K562 (cell line): Measurements from ENCODE around the gene LMO4. TPM values are rescaled to one million over a fixed set of nuclear protein-coding genes. Genes with fewer than 3 reads are reported as not detected.

ENCODE experiments used
- ATAC-seq: fragments of 200-7000 bp; cut with Tn5 transposase; 3 replicates; pipeline ENCODE4 v1.9.1; 2020; ENCODE audit warnings: moderate library complexity
- BruUV-seq: library from RNA; stranded (reverse); fragments of 400-500 nt; replicated peaks from 2 replicates; lab custom pipeline; 2021; lab: Mats Ljungman, UMichigan
- CTCF ChIA-PET: fragments of 300-600 bp; formaldehyde crosslinking; extraction: SDS; loops from one replicate; lab custom pipeline; 2021; ENCODE audit warnings: low intra/inter-chr PET ratio; lab: Yijun Ruan, JAX
- POLR2A ChIA-PET: fragments of 300-600, 350-650 bp; sonication (Branson Sonifier 250); formaldehyde crosslinking; extraction: SDS; loops from one replicate; lab custom pipeline; 2021; ENCODE audit warnings: antibody characterized with exemption, inconsistent platforms; lab: Yijun Ruan, JAX
- DNase-seq, 4 experiments: peaks; one replicate each; pipeline versions ENCODE4 v3.0.0 to v3.0.0-alpha.2; 2011 to 2018; ENCODE audit warnings: low spot score in 3 of 4, mixed read lengths in 3 of 4; ENCODE audit errors: extremely low read depth in 1 of 4
- FAIRE-seq: peaks from 2 replicates; lab custom pipeline; 2011; peaks lifted over from hg19 to GRCh38; lab: Jason Lieb, UNC
- H2AFZ ChIP-seq: 2 replicates; pipeline ENCODE4 v1.6.0; 2011; ENCODE audit warnings: low read depth, low read length, control low read depth, inconsistent platforms
- H3K27ac ChIP-seq: fragments of 200-600 bp; 3 replicates; pipeline ENCODE4 v1.8.0; 2011; ENCODE audit warnings: low read depth, mild to moderate bottlenecking, control low read depth, inconsistent platforms, low read length, moderate library complexity, mixed read lengths; ENCODE audit errors: extremely low read depth
- H3K27me3 ChIP-seq, 2 experiments: fragments of 300-600 bp in 1 of 2; 2 replicates in 1 of 2; 3 replicates in 1 of 2; pipeline versions ENCODE4 v1.6.0 to v1.8.0; 2011; ENCODE audit warnings: inconsistent platforms in 2 of 2, low read length in 2 of 2, mild to moderate bottlenecking in 1 of 2, mixed read lengths in 1 of 2, moderate library complexity in 1 of 2; ENCODE audit not compliant: control insufficient read depth in 2 of 2, insufficient read depth in 2 of 2
- H3K36me3 ChIP-seq: fragments of 300-600 bp; 3 replicates; pipeline ENCODE4 v1.8.0; 2011; ENCODE audit warnings: mild to moderate bottlenecking, low read length, inconsistent platforms; ENCODE audit not compliant: control insufficient read depth, insufficient read depth
- H3K4me1 ChIP-seq, 2 experiments: fragments of 200-600 bp in 1 of 2; replicated peaks in 1 of 2; 2 replicates in 1 of 2; 3 replicates in 1 of 2; pipeline versions ENCODE4 v1.5.1 to v1.8.0; 2011; ENCODE audit warnings: inconsistent platforms in 2 of 2, low read length in 2 of 2, mild to moderate bottlenecking in 1 of 2, mixed read lengths in 1 of 2, moderate library complexity in 1 of 2; ENCODE audit not compliant: control insufficient read depth in 2 of 2, insufficient read depth in 2 of 2
- H3K4me2 ChIP-seq: 2 replicates; pipeline ENCODE4 v1.6.1; 2011; ENCODE audit warnings: low read length, control low read depth, inconsistent platforms, mixed read lengths; ENCODE audit not compliant: insufficient read depth
- H3K4me3 ChIP-seq: fragments of 200-600 bp; sonication (generic), shearing (Covaris generic); 2 replicates; pipeline ENCODE4 v1.5.1; 2016; ENCODE audit warnings: control low read depth, inconsistent platforms
- H3K79me2 ChIP-seq: fragments of 200-600 bp; 3 replicates; pipeline ENCODE4 v1.8.0; 2011; ENCODE audit warnings: low read length, inconsistent platforms; ENCODE audit not compliant: control insufficient read depth, insufficient read depth
- H3K9ac ChIP-seq, 2 experiments: 2 replicates each; pipeline versions ENCODE4 v1.6.0 to v1.6.1; 2011; ENCODE audit warnings: low read depth in 2 of 2, low read length in 2 of 2, control low read depth in 1 of 2, inconsistent platforms in 1 of 2, mild to moderate bottlenecking in 1 of 2, mixed read lengths in 1 of 2; ENCODE audit not compliant: insufficient read depth in 1 of 2
- H3K9me1 ChIP-seq: one replicate; pipeline ENCODE4 v1.6.0; 2011; ENCODE audit warnings: inconsistent platforms, mild to moderate bottlenecking, low read length, moderate library complexity; ENCODE audit not compliant: control insufficient read depth, insufficient read depth
- H3K9me3 ChIP-seq: replicated peaks from 2 replicates; pipeline ENCODE4 v1.5.1; 2011; ENCODE audit warnings: low read depth, low read length, inconsistent platforms; ENCODE audit not compliant: control insufficient read depth, insufficient read depth
- H4K20me1 ChIP-seq: replicated peaks from 2 replicates; pipeline ENCODE4 v1.6.1; 2011; ENCODE audit warnings: low read length, inconsistent platforms, mixed read lengths; ENCODE audit not compliant: control insufficient read depth, insufficient read depth
- NEUROD1 ChIP-seq: fragments of 150-350 bp; IDR thresholded peaks from 2 replicates; pipeline ENCODE4 v1.6.1; 2014; ENCODE audit warnings: borderline replicate concordance, low read length, low read depth; ENCODE audit not compliant: partially characterized antibody
- NFXL1 ChIP-seq: fragments of 450-650 bp; formaldehyde crosslinking; IDR thresholded peaks from 2 replicates; pipeline ENCODE4 v1.4.0; 2021; ENCODE audit warnings: mild to moderate bottlenecking
- PPARD ChIP-seq: fragments of 250-450 bp; sonication (Bioruptor Pico); IDR thresholded peaks from 2 replicates; pipeline ENCODE4 v1.8.0; 2022; ENCODE audit warnings: inconsistent platforms, mild to moderate bottlenecking, moderate library complexity
- SIRT6 ChIP-seq: IDR thresholded peaks from one replicate; pipeline ENCODE4 v1.6.1; 2012; ENCODE audit warnings: low read depth, mild to moderate bottlenecking, control low read depth, inconsistent platforms, low read length, moderate library complexity
- WGBS: fragments of 100-300 bp; shearing (Covaris generic); methylation state at CpG from one replicate; pipeline ENCODE4 v1.1.6; 2016; ENCODE audit warnings: low coverage, mixed read lengths; ENCODE audit not compliant: insufficient coverage; ENCODE audit errors: missing lambda C conversion rate; 5-methylcytosine and 5-hydroxymethylcytosine counted together
- in situ Hi-C: fragments of 300-500 bp; cut with MboI; formaldehyde crosslinking; loops from 4 replicates; pipeline ENCODE4 v1.15.0; 2018; ENCODE audit warnings: inconsistent platforms, mixed read lengths
- intact Hi-C: fragments of 100-400 bp; cut with micrococcal nuclease; formaldehyde crosslinking; loops from 2 replicates; pipeline ENCODE4 v1.14.2; 2022
- polyA plus RNA-seq, 8 experiments: library from polyadenylated mRNA; depleted of rRNA in 4 of 8; stranded (reverse) in 5 of 8; unstranded in 3 of 8; fragments of >200 nt; fragmentation: Nextera tagmentation in 2 of 8; fragmentation: Illumina TruSeq in 1 of 8; extraction: Ambion mirVana in 2 of 8; extraction: Trizol in 1 of 8; gene quantifications; 2 replicates each; pipeline versions ENCODE4 v1.2.1 to v1.2.3, GENCODE V29; 2011 to 2014; ENCODE audit warnings: inconsistent platforms in 1 of 8, missing spikeins in 1 of 8
- total RNA-seq, 7 experiments: library from RNA; depleted of rRNA in 6 of 7; stranded (reverse); fragments of >200 nt in 6 of 7; fragmentation: Illumina TruSeq in 2 of 7; extraction: Trizol in 2 of 7; gene quantifications; 2 replicates each; pipeline versions ENCODE4 v1.2.1 to v1.2.3, GENCODE V29; 2011 to 2021; ENCODE audit warnings: low replicate concordance in 1 of 7

Gene LMO4
- total and polyA plus RNA-seq, 9 of the 15 experiments (the other 6 are each of a cell fraction or from before 2014, with no cell fraction given): 3.1 to 35.3 (median 22.4) TPM

GRCh38 chr1:87369736-87370478, 41.2 kb downstream of the LMO4 start:
- Histone ChIP-seq H3K9me1 (no peaks in the 10 kb centered on the region), H3K79me2 (no peaks in the 10 kb centered on the region), H3K9me3 (no peaks in the 10 kb centered on the region), H2AFZ (no peak overlapping the region), H3K9ac (no peak overlapping the region), H3K36me3 (no peaks in the 10 kb centered on the region), H4K20me1 (no peaks in the 10 kb centered on the region), H3K27me3 (peaks cover 0 to 4% of the 10 kb centered on the region in 2 experiments; a peak in 3 of 5 replicates), H3K4me3 (no peak overlapping the region), H3K27ac (no peak overlapping the region), H3K4me2 (no peak overlapping the region), H3K4me1 (peaks cover 0 to 5% of the 10 kb centered on the region in 2 experiments; a peak in 3 of 5 replicates)
- DNase-seq: no peak
- POLR2A ChIA-PET: no interaction called here
- TF ChIP-seq SIRT6: no peak
- no peak for TF ChIP-seq NEUROD1
- no peak for TF ChIP-seq NFXL1 (CRISPR knock-in tag)
- FAIRE-seq: no peak
- no TSS peak for BruUV-seq
- intact Hi-C loops: no loop called here
- no peak for ATAC-seq
- CTCF ChIA-PET: no interaction called here
- WGBS: 6% methylated on average over 2 of the region's 3 CpGs
- in situ Hi-C loops: no loop called here

GRCh38 chr1:87370544-87370943, 41.9 kb downstream of the LMO4 start:
- POLR2A ChIA-PET: no interaction called here
- no TSS peak for BruUV-seq
- no peak overlapping the region for H2AFZ ChIP-seq
- H3K4me1 ChIP-seq: peaks cover 0 to 5% of the 10 kb centered on the region in 2 experiments; a peak in 3 of 5 replicates
- no peak overlapping the region for H3K4me3 ChIP-seq
- H4K20me1 ChIP-seq: no peaks in the 10 kb centered on the region
- intact Hi-C loops (no loop called here), in situ Hi-C loops (no loop called here)
- 11% methylated on average over 5 of the region's 5 CpGs for WGBS
- no peak overlapping the region for H3K9ac ChIP-seq
- no peak overlapping the region for H3K4me2 ChIP-seq
- peaks cover 0 to 4% of the 10 kb centered on the region in 2 experiments; a peak in 3 of 5 replicates for H3K27me3 ChIP-seq
- TF ChIP-seq PPARD (CRISPR knock-in tag): no peak
- H3K9me3 ChIP-seq: no peaks in the 10 kb centered on the region
- no peaks in the 10 kb centered on the region for H3K79me2 ChIP-seq
- no peak for DNase-seq
- no peak for ATAC-seq
- no peak overlapping the region for H3K27ac ChIP-seq
- no peaks in the 10 kb centered on the region for H3K36me3 ChIP-seq
- no peaks in the 10 kb centered on the region for H3K9me1 ChIP-seq
- no peak for FAIRE-seq
- CTCF ChIA-PET: no interaction called here
